ENCODE data around the gene ZGRF1. TPM values are rescaled to one million over a fixed set of nuclear protein-coding genes. Genes with fewer than 3 reads are reported as not detected.

Gene ZGRF1
- polyA plus RNA-seq, 2 of the 4 experiments (the other 2 are of a cell fraction): 5.4 to 7.4 TPM

DNA sequence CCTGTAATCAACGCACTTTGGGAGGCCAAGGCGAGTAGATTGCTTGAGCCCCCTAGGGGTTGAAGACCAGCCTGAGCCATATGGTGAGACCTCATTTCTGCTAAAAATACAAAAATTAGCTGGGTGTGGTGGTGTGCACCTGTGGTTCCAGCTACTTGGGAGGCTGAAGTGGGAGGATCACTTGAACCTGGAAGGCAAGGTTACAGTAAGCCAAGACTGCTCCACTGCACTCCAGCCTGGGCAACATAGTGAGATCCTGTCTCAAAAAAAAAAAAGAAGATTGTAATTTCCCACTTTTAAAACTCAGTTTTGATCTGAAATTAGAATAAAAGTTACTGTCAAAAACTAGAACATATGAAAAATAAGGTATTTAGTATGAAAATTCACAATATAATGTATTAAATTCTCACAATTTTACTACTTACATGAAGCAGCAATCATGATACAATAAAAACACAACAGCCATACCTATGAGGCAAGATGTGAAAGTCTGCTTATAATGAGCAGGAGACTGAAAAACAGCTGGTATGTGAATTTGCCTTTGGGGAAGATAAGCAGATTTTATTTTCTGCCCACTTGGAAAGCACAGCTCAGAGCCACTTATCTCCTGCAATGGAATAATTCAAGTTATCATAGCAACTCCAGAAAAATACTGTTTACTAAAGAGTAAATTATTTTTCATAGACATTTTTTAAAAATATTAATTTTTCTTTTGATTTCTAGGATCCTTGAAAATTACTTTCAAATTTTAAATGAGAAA is 50.6 kb downstream of the ZGRF1 start:
- Histone ChIP-seq H3K4me2 (no peak overlapping the region), H3K27ac (no peak overlapping the region), H3K4me3 (no peak overlapping the region), H3K9me3 (no peaks in the 10 kb centered on the region), H3K4me1 (peaks cover 7% of the 10 kb centered on the region; the same call in 1 of the 3 replicates)
- ChIA-PET CTCF (interaction anchor here (0.6 to 1.7 kb wide), 3 partner anchors 18 to 497 kb away, joined by 3 to 5 read pairs (median 4); no protein-coding TSS in a partner anchor), POLR2A (no interaction called here)
- WGBS (ENCODE audit: missing lambda C conversion rate): 94% methylated on average over 2 of the region's 2 CpGs
- DNase-seq (ENCODE audit: low read depth in 1 of 2, low spot score in 1 of 2) (no peak), ATAC-seq (no peak), FAIRE-seq (no peak)
- no peak for TF ChIP-seq HEYL (CRISPR knock-in tag; IDR thresholded peaks at IDR 0.05)
- TF ChIP-seq, protein P1, sequence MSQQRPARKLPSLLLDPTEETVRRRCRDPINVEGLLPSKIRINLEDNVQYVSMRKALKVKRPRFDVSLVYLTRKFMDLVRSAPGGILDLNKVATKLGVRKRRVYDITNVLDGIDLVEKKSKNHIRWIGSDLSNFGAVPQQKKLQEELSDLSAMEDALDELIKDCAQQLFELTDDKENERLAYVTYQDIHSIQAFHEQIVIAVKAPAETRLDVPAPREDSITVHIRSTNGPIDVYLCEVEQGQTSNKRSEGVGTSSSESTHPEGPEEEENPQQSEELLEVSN (IDR thresholded peaks at IDR 0.05; ENCODE audit: borderline replicate concordance, low read depth): no peak
- no peak for TF ChIP-seq BHLHE40 (IDR thresholded peaks at IDR 0.05; ENCODE audit: low read depth, low read length)
- no peak for TF ChIP-seq EHMT2 (IDR thresholded peaks at IDR 0.05; ENCODE audit: low read depth)
- no peak for TF ChIP-seq CHD2 (IDR thresholded peaks at IDR 0.05; ENCODE audit: low read length, partially characterized antibody)
- TF ChIP-seq MYC (IDR thresholded peaks at IDR 0.05; ENCODE audit: borderline replicate concordance, low read length): no peak
- TF ChIP-seq NPAS2 (CRISPR knock-in tag; IDR thresholded peaks at IDR 0.05; ENCODE audit: borderline replicate concordance): no peak
- no peak for TF ChIP-seq HOXB5 (CRISPR knock-in tag; IDR thresholded peaks at IDR 0.05)
- no peak for TF ChIP-seq ESRRA (IDR thresholded peaks at IDR 0.05; ENCODE audit: borderline replicate concordance, low read length)
- TF ChIP-seq, protein P2, sequence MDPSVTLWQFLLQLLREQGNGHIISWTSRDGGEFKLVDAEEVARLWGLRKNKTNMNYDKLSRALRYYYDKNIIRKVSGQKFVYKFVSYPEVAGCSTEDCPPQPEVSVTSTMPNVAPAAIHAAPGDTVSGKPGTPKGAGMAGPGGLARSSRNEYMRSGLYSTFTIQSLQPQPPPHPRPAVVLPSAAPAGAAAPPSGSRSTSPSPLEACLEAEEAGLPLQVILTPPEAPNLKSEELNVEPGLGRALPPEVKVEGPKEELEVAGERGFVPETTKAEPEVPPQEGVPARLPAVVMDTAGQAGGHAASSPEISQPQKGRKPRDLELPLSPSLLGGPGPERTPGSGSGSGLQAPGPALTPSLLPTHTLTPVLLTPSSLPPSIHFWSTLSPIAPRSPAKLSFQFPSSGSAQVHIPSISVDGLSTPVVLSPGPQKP (IDR thresholded peaks at IDR 0.05; ENCODE audit: low read depth, low read length): no peak
- TF ChIP-seq, protein P3, sequence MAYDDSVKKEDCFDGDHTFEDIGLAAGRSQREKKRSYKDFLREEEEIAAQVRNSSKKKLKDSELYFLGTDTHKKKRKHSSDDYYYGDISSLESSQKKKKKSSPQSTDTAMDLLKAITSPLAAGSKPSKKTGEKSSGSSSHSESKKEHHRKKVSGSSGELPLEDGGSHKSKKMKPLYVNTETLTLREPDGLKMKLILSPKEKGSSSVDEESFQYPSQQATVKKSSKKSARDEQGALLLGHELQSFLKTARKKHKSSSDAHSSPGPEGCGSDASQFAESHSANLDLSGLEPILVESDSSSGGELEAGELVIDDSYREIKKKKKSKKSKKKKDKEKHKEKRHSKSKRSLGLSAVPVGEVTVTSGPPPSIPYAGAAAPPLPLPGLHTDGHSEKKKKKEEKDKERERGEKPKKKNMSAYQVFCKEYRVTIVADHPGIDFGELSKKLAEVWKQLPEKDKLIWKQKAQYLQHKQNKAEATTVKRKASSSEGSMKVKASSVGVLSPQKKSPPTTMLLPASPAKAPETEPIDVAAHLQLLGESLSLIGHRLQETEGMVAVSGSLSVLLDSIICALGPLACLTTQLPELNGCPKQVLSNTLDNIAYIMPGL (CRISPR knock-in tag; IDR thresholded peaks at IDR 0.05; ENCODE audit: borderline replicate concordance): no peak
- TF ChIP-seq HOXA7 (CRISPR knock-in tag; IDR thresholded peaks at IDR 0.05): no peak
- no peak for TF ChIP-seq FOSL2 (IDR thresholded peaks at IDR 0.05)
- TF ChIP-seq FOSL2 (CRISPR knock-in tag; IDR thresholded peaks at IDR 0.05): no peak

DNA sequence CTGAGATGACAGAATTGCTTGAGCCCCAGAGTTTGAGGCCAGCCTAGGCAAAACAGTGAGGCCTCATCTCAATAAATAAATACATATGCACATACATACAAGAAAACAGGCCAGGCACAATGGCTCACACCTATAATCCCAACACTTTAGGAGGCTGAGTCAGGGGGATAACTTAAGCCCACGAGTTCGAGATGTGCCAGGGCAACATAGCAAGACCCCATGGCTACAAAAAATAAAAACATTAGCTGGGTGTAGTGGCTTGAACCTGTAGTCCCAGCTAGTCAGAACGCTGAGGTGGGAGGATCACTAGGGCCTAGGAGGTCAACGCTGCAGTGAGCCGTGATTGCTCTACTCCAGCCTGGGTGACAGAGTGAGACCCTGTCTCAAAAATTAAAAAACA is 69.2 kb downstream of the ZGRF1 start:
- TF ChIP-seq RARB (CRISPR knock-in tag; IDR thresholded peaks at IDR 0.05) (no peak), MYC (IDR thresholded peaks at IDR 0.05; ENCODE audit: borderline replicate concordance, low read length) (no peak), ZSCAN20 (CRISPR knock-in tag; IDR thresholded peaks at IDR 0.05) (no peak), KDM1A (IDR thresholded peaks at IDR 0.05; ENCODE audit: low read depth) (no peak), JUNB (IDR thresholded peaks at IDR 0.05) (no peak), CBX8 (IDR thresholded peaks at IDR 0.05) (no peak), CHD4 (IDR thresholded peaks at IDR 0.05; ENCODE audit: borderline replicate concordance) (no peak), MAZ (IDR thresholded peaks at IDR 0.05; ENCODE audit: borderline replicate concordance, low read depth, low read length) (no peak), ZNF302 (CRISPR knock-in tag; IDR thresholded peaks at IDR 0.05) (no peak), CEBPB (IDR thresholded peaks at IDR 0.05) (no peak), FOSB (CRISPR knock-in tag; IDR thresholded peaks at IDR 0.05) (no peak), PHF8 (IDR thresholded peaks at IDR 0.05; ENCODE audit: borderline replicate concordance, low read depth) (no peak)
- TF ChIP-seq, protein P2 (IDR thresholded peaks at IDR 0.05; ENCODE audit: low read depth, low read length): no peak
- TF ChIP-seq, protein P4, sequence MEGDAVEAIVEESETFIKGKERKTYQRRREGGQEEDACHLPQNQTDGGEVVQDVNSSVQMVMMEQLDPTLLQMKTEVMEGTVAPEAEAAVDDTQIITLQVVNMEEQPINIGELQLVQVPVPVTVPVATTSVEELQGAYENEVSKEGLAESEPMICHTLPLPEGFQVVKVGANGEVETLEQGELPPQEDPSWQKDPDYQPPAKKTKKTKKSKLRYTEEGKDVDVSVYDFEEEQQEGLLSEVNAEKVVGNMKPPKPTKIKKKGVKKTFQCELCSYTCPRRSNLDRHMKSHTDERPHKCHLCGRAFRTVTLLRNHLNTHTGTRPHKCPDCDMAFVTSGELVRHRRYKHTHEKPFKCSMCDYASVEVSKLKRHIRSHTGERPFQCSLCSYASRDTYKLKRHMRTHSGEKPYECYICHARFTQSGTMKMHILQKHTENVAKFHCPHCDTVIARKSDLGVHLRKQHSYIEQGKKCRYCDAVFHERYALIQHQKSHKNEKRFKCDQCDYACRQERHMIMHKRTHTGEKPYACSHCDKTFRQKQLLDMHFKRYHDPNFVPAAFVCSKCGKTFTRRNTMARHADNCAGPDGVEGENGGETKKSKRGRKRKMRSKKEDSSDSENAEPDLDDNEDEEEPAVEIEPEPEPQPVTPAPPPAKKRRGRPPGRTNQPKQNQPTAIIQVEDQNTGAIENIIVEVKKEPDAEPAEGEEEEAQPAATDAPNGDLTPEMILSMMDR (IDR thresholded peaks at IDR 0.05): no peak
- H3K4me1 ChIP-seq: no peaks in the 10 kb centered on the region
- no peak for FAIRE-seq
- H3K4me2 ChIP-seq: no peak overlapping the region
- no peak for ATAC-seq
- POLR2A ChIA-PET: no interaction called here
- DNase-seq (ENCODE audit: low read depth in 1 of 2, low spot score in 1 of 2): no peak
- H3K4me3 ChIP-seq: no peak overlapping the region
- no peak overlapping the region for H3K27ac ChIP-seq
- CTCF ChIA-PET: interaction anchor here (0.7 kb wide), 1 partner anchor 642 kb away, joined by 3 read pairs; no protein-coding TSS in a partner anchor
- no peaks in the 10 kb centered on the region for H3K9me3 ChIP-seq
- 96% methylated on average over 5 of the region's 5 CpGs for WGBS (ENCODE audit: missing lambda C conversion rate)

Data from A549 (cell line).